Neural cell (in vitro differentiated cells): ENCODE measurements around the gene ACTL10. TPM values are rescaled to one million over a fixed set of nuclear protein-coding genes. Genes with fewer than 3 reads are reported as not detected.

ENCODE experiments used
- H2AFZ ChIP-seq: fragments of 200-600, 300-800 bp; sonication (generic), shearing (Covaris generic); 2 replicates; pipeline ENCODE4 v1.6.0; 2014; ENCODE audit warnings: low read depth, mild to moderate bottlenecking, antibody characterized with exemption, low read length, moderate library complexity
- H3F3A ChIP-seq: fragments of 200-600 bp; shearing (Covaris generic); 2 replicates; pipeline ENCODE4 v1.6.1; 2016; ENCODE audit warnings: mild to moderate bottlenecking, moderate library complexity, mixed read lengths, antibody characterized with exemption, low read length; ENCODE audit not compliant: insufficient read depth, poor library complexity, severe bottlenecking
- H3K27ac ChIP-seq: fragments of 200-600, 300-800 bp; sonication (generic), shearing (Covaris generic); 2 replicates; pipeline ENCODE4 v1.5.1; 2014; ENCODE audit warnings: mild to moderate bottlenecking, low read length, moderate library complexity
- H3K27me3 ChIP-seq: fragments of 300-800, 200-600 bp; sonication (generic), shearing (Covaris generic); 2 replicates; pipeline ENCODE4 v1.6.0; 2014; ENCODE audit warnings: mild to moderate bottlenecking, low read depth, low read length, moderate library complexity; ENCODE audit not compliant: insufficient read depth
- H3K36me3 ChIP-seq: fragments of 300-800, 200-600 bp; sonication (generic), shearing (Covaris generic); 2 replicates; pipeline ENCODE4 v1.5.1; 2014; ENCODE audit warnings: mild to moderate bottlenecking, antibody characterized with exemption, low read length, moderate library complexity; ENCODE audit not compliant: insufficient read depth
- H3K4me2 ChIP-seq: fragments of 300-800, 200-600 bp; sonication (generic), shearing (Covaris generic); 2 replicates; pipeline ENCODE4 v1.6.0; 2014; ENCODE audit warnings: mild to moderate bottlenecking, low read length
- H3K4me3 ChIP-seq: fragments of 300-800, 200-600 bp; sonication (generic), shearing (Covaris generic); 2 replicates; pipeline ENCODE4 v1.5.1; 2014; ENCODE audit warnings: mild to moderate bottlenecking, low read length, moderate library complexity
- H3K79me2 ChIP-seq: fragments of 200-600 bp; shearing (Covaris generic); replicated peaks from 2 replicates; pipeline ENCODE4 v1.6.0; 2014; ENCODE audit warnings: mild to moderate bottlenecking, low read length, moderate library complexity; ENCODE audit not compliant: insufficient read depth
- H3K9ac ChIP-seq: fragments of 300-800, 200-600 bp; sonication (generic), shearing (Covaris generic); 2 replicates; pipeline ENCODE4 v1.6.1; 2016; ENCODE audit warnings: mild to moderate bottlenecking, low read length, mixed read lengths
- H3K9me2 ChIP-seq: fragments of 200-600 bp; shearing (Covaris generic); 2 replicates; pipeline ENCODE4 v1.6.1; 2016; ENCODE audit warnings: mild to moderate bottlenecking, low read length, mixed read lengths; ENCODE audit not compliant: insufficient read depth
- H3K9me3 ChIP-seq: fragments of 200-600, 300-800 bp; sonication (generic), shearing (Covaris generic); 2 replicates; pipeline ENCODE4 v1.6.1; 2016; ENCODE audit warnings: mild to moderate bottlenecking, mixed run types, low read length, moderate library complexity, mixed read lengths
- H4K20me1 ChIP-seq: fragments of 200-600 bp; shearing (Covaris generic); 2 replicates; pipeline ENCODE4 v1.6.1; 2016; ENCODE audit warnings: mild to moderate bottlenecking, mixed run types; ENCODE audit not compliant: insufficient read depth
- EP300 ChIP-seq: fragments of 450-650 bp; conservative IDR thresholded peaks from 2 replicates; pipeline ENCODE4 v1.6.1; 2014; ENCODE audit warnings: antibody characterized with exemption, mild to moderate bottlenecking, moderate library complexity; ENCODE audit not compliant: poor library complexity, severe bottlenecking
- EZH2 ChIP-seq: fragments of 200-600, 300-800 bp; shearing (Covaris generic), sonication (generic); IDR thresholded peaks from 2 replicates; pipeline ENCODE4 v1.6.1; 2014; ENCODE audit warnings: antibody characterized with exemption, low read length, borderline replicate concordance, mild to moderate bottlenecking; ENCODE audit not compliant: insufficient read depth, poor library complexity, severe bottlenecking
- MXI1 ChIP-seq: fragments of 450-650 bp; conservative IDR thresholded peaks from 2 replicates; pipeline ENCODE4 v1.6.1; 2014; ENCODE audit warnings: antibody characterized with exemption, mild to moderate bottlenecking; ENCODE audit not compliant: poor library complexity, severe bottlenecking
- POLR2AphosphoS5 ChIP-seq: IDR thresholded peaks from 2 replicates; pipeline ENCODE4 v1.6.1; 2012
- RAD21 ChIP-seq: fragments of 450-650 bp; conservative IDR thresholded peaks from 2 replicates; pipeline ENCODE4 v1.6.1; 2014; ENCODE audit warnings: antibody characterized with exemption, mild to moderate bottlenecking, moderate library complexity
- SMC3 ChIP-seq: fragments of 450-650 bp; conservative IDR thresholded peaks from 2 replicates; pipeline ENCODE4 v1.6.1; 2014; ENCODE audit warnings: antibody characterized with exemption, mild to moderate bottlenecking, moderate library complexity; ENCODE audit not compliant: poor library complexity
- TAF1 ChIP-seq: IDR thresholded peaks from 2 replicates; pipeline ENCODE4 v1.6.1; 2012; ENCODE audit warnings: low read depth
- polyA plus RNA-seq: library from polyadenylated mRNA; depleted of rRNA; stranded (reverse); fragments of >200 nt; gene quantifications from 2 replicates; pipeline ENCODE4 v1.2.3, GENCODE V29; 2014
- TF ChIP-seq, protein P1 (sequence below): IDR thresholded peaks from 2 replicates; pipeline ENCODE4 v1.6.1; 2012; ENCODE audit warnings: borderline replicate concordance
- TF ChIP-seq, protein P2 (sequence below): fragments of 450-650 bp; IDR thresholded peaks from 2 replicates; pipeline ENCODE4 v1.5.1; 2014; ENCODE audit warnings: antibody characterized with exemption, mild to moderate bottlenecking, moderate library complexity; ENCODE audit not compliant: poor library complexity, severe bottlenecking

Gene ACTL10
- polyA plus RNA-seq, 1 donor from 2014 or later, result not detected

DNA sequence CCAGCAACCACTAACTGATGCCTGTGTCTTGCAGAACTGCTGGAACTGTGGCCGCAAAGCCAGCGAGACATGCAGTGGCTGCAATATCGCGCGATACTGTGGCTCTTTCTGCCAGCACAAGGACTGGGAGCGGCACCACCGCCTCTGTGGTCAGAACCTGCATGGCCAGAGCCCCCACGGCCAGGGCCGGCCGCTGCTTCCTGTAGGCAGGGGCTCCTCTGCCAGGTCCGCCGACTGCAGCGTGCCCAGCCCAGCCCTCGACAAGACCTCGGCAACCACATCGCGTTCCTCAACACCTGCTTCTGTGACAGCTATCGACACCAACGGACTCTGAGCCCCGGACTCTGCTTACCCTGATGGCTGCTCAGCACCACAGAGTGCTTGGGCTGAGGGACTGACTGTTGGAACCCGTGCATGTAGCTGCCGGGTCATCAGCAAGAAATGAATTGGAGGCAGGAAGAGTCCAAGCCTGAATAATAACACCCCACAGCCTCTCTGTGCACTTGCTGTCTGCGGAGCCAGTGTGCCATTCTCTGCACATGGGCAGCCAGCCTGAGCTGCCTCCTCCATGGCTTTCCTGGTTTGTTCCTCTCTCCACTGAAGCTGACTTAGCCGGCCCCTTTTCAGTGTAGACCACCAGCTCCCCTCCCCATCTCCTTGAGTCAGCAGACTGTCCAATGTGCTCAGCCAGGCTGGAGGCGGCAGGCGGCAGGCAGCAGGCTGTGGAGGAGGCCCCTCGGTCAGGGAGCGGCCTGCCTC, 22.3 kb upstream of the ACTL10 start:
- no peaks in the 10 kb centered on the region for H3F3A ChIP-seq
- no peak overlapping the region for H3K9ac ChIP-seq
- no peaks in the 10 kb centered on the region for H4K20me1 ChIP-seq
- H3K27me3 ChIP-seq, result no peaks in the 10 kb centered on the region
- no peaks in the 10 kb centered on the region for H3K79me2 ChIP-seq
- no peaks in the 10 kb centered on the region for H3K9me3 ChIP-seq
- no peak overlapping the region for H3K4me3 ChIP-seq
- peaks cover 6% of the 10 kb centered on the region for H3K36me3 ChIP-seq
- TF ChIP-seq SMC3 (no peak), RAD21 (no peak), POLR2AphosphoS5 (no peak), TAF1 (no peak), EP300 (no peak), EZH2 (no peak), MXI1 (no peak)
- TF ChIP-seq, protein P1, sequence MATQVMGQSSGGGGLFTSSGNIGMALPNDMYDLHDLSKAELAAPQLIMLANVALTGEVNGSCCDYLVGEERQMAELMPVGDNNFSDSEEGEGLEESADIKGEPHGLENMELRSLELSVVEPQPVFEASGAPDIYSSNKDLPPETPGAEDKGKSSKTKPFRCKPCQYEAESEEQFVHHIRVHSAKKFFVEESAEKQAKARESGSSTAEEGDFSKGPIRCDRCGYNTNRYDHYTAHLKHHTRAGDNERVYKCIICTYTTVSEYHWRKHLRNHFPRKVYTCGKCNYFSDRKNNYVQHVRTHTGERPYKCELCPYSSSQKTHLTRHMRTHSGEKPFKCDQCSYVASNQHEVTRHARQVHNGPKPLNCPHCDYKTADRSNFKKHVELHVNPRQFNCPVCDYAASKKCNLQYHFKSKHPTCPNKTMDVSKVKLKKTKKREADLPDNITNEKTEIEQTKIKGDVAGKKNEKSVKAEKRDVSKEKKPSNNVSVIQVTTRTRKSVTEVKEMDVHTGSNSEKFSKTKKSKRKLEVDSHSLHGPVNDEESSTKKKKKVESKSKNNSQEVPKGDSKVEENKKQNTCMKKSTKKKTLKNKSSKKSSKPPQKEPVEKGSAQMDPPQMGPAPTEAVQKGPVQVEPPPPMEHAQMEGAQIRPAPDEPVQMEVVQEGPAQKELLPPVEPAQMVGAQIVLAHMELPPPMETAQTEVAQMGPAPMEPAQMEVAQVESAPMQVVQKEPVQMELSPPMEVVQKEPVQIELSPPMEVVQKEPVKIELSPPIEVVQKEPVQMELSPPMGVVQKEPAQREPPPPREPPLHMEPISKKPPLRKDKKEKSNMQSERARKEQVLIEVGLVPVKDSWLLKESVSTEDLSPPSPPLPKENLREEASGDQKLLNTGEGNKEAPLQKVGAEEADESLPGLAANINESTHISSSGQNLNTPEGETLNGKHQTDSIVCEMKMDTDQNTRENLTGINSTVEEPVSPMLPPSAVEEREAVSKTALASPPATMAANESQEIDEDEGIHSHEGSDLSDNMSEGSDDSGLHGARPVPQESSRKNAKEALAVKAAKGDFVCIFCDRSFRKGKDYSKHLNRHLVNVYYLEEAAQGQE, result no peak
- TF ChIP-seq, protein P2, sequence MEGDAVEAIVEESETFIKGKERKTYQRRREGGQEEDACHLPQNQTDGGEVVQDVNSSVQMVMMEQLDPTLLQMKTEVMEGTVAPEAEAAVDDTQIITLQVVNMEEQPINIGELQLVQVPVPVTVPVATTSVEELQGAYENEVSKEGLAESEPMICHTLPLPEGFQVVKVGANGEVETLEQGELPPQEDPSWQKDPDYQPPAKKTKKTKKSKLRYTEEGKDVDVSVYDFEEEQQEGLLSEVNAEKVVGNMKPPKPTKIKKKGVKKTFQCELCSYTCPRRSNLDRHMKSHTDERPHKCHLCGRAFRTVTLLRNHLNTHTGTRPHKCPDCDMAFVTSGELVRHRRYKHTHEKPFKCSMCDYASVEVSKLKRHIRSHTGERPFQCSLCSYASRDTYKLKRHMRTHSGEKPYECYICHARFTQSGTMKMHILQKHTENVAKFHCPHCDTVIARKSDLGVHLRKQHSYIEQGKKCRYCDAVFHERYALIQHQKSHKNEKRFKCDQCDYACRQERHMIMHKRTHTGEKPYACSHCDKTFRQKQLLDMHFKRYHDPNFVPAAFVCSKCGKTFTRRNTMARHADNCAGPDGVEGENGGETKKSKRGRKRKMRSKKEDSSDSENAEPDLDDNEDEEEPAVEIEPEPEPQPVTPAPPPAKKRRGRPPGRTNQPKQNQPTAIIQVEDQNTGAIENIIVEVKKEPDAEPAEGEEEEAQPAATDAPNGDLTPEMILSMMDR, result no peak
- no peak overlapping the region for H3K4me2 ChIP-seq
- no peak overlapping the region for H3K27ac ChIP-seq
- H3K9me2 ChIP-seq, result no peaks in the 10 kb centered on the region
- no peak overlapping the region for H2AFZ ChIP-seq

DNA sequence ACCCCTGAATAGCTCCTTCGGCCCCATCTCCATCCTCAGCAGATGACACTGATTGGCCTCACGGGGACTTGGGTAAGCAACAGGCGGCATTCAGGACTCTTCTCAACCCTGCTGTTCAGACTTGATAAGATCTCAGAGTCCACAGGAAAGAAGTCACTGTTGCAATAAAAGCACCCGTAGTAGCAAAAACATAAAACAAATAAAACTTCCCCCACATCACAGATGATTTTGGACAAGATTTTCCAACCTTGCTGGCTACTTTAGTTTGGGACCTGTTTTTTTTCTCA, 21.7 kb upstream of the ACTL10 start:
- no peak overlapping the region for H3K4me3 ChIP-seq
- no peaks in the 10 kb centered on the region for H3K9me2 ChIP-seq
- H3K27me3 ChIP-seq, result no peaks in the 10 kb centered on the region
- H3K36me3 ChIP-seq, result peaks cover 6% of the 10 kb centered on the region
- no peak overlapping the region for H3K9ac ChIP-seq
- H2AFZ ChIP-seq, result no peak overlapping the region
- no peaks in the 10 kb centered on the region for H3K79me2 ChIP-seq
- no peak overlapping the region for H3K27ac ChIP-seq
- no peak overlapping the region for H3K4me2 ChIP-seq
- H3F3A ChIP-seq, result no peaks in the 10 kb centered on the region
- no peaks in the 10 kb centered on the region for H4K20me1 ChIP-seq
- H3K9me3 ChIP-seq, result no peaks in the 10 kb centered on the region
- TF ChIP-seq, protein P2, result no peak
- TF ChIP-seq EZH2 (no peak), RAD21 (no peak), SMC3 (no peak), POLR2AphosphoS5 (no peak), TAF1 (no peak), MXI1 (no peak), EP300 (no peak)
- TF ChIP-seq, protein P1, result no peak
